KMS-11 (cell line): ENCODE results near the gene MLKL.

Source experiments
- H2AFZ ChIP-seq: fragments of 200-600 bp; sonication (generic); 2 replicates; pipeline ENCODE4 v1.6.1; 2016; ENCODE audit warnings: antibody characterized with exemption, mixed run types, low read depth
- H3K27ac ChIP-seq: fragments of 200-600 bp; sonication (generic); 2 replicates; pipeline ENCODE4 v1.6.1; 2016; ENCODE audit warnings: mild to moderate bottlenecking, mixed run types
- H3K27me3 ChIP-seq: fragments of 200-600 bp; sonication (generic); 2 replicates; pipeline ENCODE4 v1.6.1; 2017; ENCODE audit warnings: mild to moderate bottlenecking, low read depth, mixed run types, moderate library complexity; ENCODE audit not compliant: insufficient read depth
- H3K36me3 ChIP-seq: fragments of 200-600 bp; sonication (generic); 2 replicates; pipeline ENCODE4 v1.6.1; 2017; ENCODE audit warnings: mild to moderate bottlenecking, mixed run types; ENCODE audit not compliant: insufficient read depth
- H3K4me1 ChIP-seq: fragments of 200-600 bp; sonication (generic); 2 replicates; pipeline ENCODE4 v1.6.1; 2016; ENCODE audit warnings: mild to moderate bottlenecking, low read depth, mixed run types; ENCODE audit not compliant: poor library complexity, severe bottlenecking
- H3K4me2 ChIP-seq: fragments of 200-600 bp; sonication (generic); 2 replicates; pipeline ENCODE4 v1.7.0; 2016; ENCODE audit warnings: mild to moderate bottlenecking, mixed run types
- H3K4me3 ChIP-seq: fragments of 200-600 bp; sonication (generic); IDR thresholded peaks from 2 replicates; pipeline ENCODE4 v1.6.1; 2017; ENCODE audit warnings: low read depth, low read length, mixed read lengths; ENCODE audit not compliant: insufficient read depth
- H3K79me2 ChIP-seq: fragments of 200-600 bp; sonication (generic); 2 replicates; pipeline ENCODE4 v1.6.1; 2016; ENCODE audit warnings: low read depth, mixed run types; ENCODE audit not compliant: insufficient read depth
- H3K9ac ChIP-seq: fragments of 200-600 bp; sonication (generic); 2 replicates; pipeline ENCODE4 v1.6.1; 2016; ENCODE audit warnings: mild to moderate bottlenecking, mixed run types
- H4K20me1 ChIP-seq: fragments of 200-600 bp; sonication (generic); 2 replicates; pipeline ENCODE4 v1.6.1; 2016; ENCODE audit warnings: mild to moderate bottlenecking, mixed run types; ENCODE audit not compliant: insufficient read depth
- CTCF ChIP-seq: fragments of 200-600 bp; sonication (generic); conservative IDR thresholded peaks from 2 replicates; pipeline ENCODE4 v1.6.1; 2017; ENCODE audit warnings: low read depth, mild to moderate bottlenecking, antibody characterized with exemption, low read length, moderate library complexity, mixed read lengths

The MLKL gene

GRCh38 chr16:74626741-74627416 lies 73.8 kb downstream of the MLKL start:
- TF ChIP-seq CTCF = no peak
- Histone ChIP-seq H4K20me1 (no peaks in the 10 kb centered on the region; the same call in 1 of the 2 replicates), H3K4me2 (no peak overlapping the region), H3K4me3 (no peak overlapping the region), H3K9ac (no peak overlapping the region), H3K4me1 (peaks cover 9% of the 10 kb centered on the region), H2AFZ (no peak overlapping the region), H3K27me3 (no peaks in the 10 kb centered on the region), H3K27ac (no peak overlapping the region), H3K79me2 (no peaks in the 10 kb centered on the region), H3K36me3 (peaks cover 19% of the 10 kb centered on the region; the same call in 1 of the 2 replicates)

- no peaks in the 10 kb centered on the region for H3K27me3 ChIP-seq
- no peak overlapping the region for H3K27ac ChIP-seq
- H2AFZ ChIP-seq = no peak overlapping the region
- H3K4me2 ChIP-seq = no peak overlapping the region
- H4K20me1 ChIP-seq = no peaks in the 10 kb centered on the region; the same call in 1 of the 2 replicates
- H3K79me2 ChIP-seq = no peaks in the 10 kb centered on the region
- no peak overlapping the region for H3K4me3 ChIP-seq
- no peak overlapping the region for H3K9ac ChIP-seq
- H3K4me1 ChIP-seq = peaks cover 9% of the 10 kb centered on the region
- TF ChIP-seq CTCF = no peak
- H3K36me3 ChIP-seq = peaks cover 10% of the 10 kb centered on the region; the same call in 1 of the 2 replicates
Observed at GRCh38 chr16:74625500-74626350, 74.9 kb downstream of the MLKL start.

GRCh38 chr16:74623839-74624235 lies 76.8 kb downstream of the MLKL start:
- H2AFZ ChIP-seq = no peak overlapping the region

More at GRCh38 chr16:74623839-74624235, 76.8 kb downstream of the MLKL start:
- Histone ChIP-seq H3K4me2 (no peak overlapping the region), H3K36me3 (peaks cover 4% of the 10 kb centered on the region; the same call in 1 of the 2 replicates), H3K27me3 (no peaks in the 10 kb centered on the region), H3K4me3 (no peak overlapping the region), H3K27ac (no peak overlapping the region), H4K20me1 (no peaks in the 10 kb centered on the region; the same call in 1 of the 2 replicates), H3K9ac (no peak overlapping the region), H3K4me1 (peaks cover 9% of the 10 kb centered on the region), H3K79me2 (no peaks in the 10 kb centered on the region)
- no peak for TF ChIP-seq CTCF
